ENCODE data around the gene CD8A.
"Not testable (repeated sequence)": the region's sequence is repeated elsewhere in the genome, so short reads cannot be mapped to it uniquely, and the experiment has no call there.

CD8A gene

GRCh38 chr2:86790676-86791572, at the start of gene CD8A:
Gene CD8A, minus strand, starts transcription at chr2:86790913. Its CDS starts 88 bp downstream, at chr2:86790825.
- peak; percentile 52 to 76 for DNase-seq

GRCh38 chr2:86839871-86840548, 49.3 kb upstream of the CD8A start:
- not testable (repeated sequence) for DNase-seq

- not testable (repeated sequence) for DNase-seq
Measured at GRCh38 chr2:86839455-86839854, 48.7 kb upstream of the CD8A start.

GRCh38 chr2:86837714-86838113, 47.0 kb upstream of the CD8A start:
- DNase-seq, result not testable (repeated sequence)

GRCh38 chr2:86836915-86837695, 46.4 kb upstream of the CD8A start:
- DNase-seq, result peak; percentile 68 to 82

DNA sequence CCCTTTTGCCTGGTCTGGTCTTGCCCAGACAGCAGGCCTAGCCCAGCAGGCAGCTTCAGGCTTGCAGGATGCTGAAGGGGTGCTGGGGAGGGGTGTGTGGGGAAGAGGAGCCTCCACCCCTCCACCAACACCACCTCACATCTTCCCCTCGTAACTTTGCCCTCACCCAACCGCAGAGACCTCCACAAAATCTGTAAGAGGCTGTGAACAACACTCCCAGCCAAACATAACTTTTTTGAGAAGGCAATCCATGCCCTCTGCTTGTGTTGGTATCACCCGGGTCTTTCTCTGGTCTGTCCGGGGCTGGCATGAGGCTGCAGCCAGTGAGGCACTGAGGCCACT, 44.8 kb upstream of the CD8A start:
- DNase-seq, result not testable (repeated sequence)

GRCh38 chr2:86833315-86833714, 42.6 kb upstream of the CD8A start:
- DNase-seq, result no peak

DNA sequence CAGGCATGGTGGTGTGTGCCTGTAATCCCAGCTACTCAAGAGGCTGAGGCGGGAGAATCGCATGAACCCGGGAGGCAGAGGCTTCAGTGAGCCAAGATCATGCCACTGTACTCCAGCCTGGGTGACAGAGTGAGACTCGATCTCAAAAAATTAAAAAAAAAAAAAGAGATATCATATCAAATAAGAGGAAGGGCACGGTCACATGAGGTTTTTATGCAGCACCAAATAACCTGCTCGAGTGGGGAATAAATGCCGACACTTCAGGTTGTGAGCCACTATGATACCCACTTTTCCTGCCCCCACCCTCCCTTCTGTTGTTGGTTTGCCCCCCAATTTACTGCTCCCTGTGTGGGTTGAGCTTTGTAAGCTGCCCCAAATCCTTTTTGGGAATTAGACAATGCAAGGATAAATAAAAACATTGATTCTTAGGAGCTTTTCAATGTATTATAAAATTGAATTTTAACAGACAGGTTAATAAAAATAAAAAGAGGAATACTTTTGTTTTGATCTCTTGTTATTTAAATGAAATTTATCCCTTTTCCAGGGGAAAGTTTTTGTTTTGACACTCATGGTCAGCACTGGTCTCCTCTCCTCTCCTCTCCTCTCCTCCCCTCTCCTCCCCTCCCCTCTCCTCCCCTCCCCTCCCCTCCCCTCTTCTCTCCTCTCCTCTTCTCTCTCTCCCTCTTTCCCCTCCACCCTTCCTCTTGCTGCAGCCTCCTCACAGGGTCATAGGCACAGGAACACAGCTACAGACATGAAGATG, 41.8 kb upstream of the CD8A start:
- DNase-seq, result no peak

- DNase-seq, result no peak
Measured at GRCh38 chr2:86831537-86831936, 40.8 kb upstream of the CD8A start.

DNA sequence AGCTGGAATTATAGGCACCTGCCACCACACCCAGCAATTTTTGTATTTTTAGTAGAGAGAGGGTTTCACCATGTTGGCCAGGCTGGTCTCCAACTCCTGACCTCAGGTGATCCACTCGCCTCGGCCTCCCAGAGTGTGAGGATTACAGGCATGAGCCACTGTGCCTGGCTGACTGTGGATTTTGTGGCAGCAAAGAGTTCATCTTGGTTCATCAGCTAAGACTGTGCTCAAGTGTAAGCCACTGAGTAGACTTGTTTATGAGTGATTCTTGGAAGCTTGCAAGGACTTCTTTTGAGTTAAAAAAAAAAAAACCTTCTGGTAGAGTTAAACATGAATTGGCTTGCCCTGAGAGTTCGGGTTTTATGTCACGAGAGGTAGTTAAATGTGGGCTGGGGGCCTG, 36.2 kb upstream of the CD8A start:
- no peak for DNase-seq

- DNase-seq, result peak; percentile 62 to 83
Measured at GRCh38 chr2:86825693-86826381, 35.1 kb upstream of the CD8A start.

DNA sequence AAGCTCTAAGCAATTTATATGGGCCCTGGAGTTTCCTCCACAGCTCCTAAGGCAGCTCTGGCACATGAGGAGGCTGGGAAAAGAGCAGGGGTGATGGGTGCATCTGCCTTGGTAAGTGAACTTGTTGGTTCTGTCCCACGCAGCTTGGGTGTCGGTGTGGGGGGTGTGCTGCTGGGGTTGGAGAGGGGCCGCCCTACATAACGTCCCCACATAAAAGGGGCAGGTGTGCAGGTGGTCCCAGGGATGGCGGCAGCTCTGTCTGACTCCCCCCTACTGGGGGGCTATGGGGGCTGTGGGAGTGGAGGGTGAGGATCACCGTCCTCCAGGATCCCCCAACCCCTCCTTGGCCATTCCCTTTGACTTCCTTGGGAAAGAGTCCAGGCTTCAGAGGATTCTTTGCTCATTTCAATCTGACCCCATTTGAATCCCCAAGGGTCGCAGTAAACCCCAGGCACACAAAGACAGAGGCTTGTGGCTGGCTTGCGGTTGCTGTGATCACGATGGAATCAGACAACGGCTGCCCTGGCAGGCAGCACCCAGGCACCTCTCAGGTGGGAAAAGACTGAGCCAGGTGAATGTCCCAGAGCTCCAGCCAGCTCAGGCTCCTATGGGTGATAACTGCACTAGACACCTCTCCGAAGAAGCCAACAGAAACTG, 34.5 kb upstream of the CD8A start:
- peak in 1 of 2 donors; percentile 33 for DNase-seq

- no peak for DNase-seq
Measured at GRCh38 chr2:86822668-86823345, 32.1 kb upstream of the CD8A start.

DNA sequence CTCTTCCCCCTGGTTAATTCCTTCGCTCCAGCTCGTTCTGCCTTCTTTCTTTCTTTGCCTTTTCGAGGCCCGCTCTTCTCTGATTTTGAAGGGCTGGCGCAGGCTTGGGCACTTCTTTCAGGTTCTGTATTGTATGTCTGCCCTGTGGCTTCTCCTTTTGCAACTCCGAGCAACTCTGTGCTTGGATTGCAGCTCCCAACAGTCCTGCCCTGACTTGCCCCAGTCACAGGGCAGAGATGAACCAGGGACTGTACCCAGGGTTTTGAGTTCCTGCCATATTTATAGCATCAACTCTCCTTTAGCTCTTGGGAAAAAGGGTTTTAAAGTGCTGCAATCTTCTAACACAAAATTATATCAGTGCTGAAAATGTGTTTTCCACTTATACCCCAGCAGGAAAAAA, 31.1 kb upstream of the CD8A start:
- DNase-seq, result no peak

DNA sequence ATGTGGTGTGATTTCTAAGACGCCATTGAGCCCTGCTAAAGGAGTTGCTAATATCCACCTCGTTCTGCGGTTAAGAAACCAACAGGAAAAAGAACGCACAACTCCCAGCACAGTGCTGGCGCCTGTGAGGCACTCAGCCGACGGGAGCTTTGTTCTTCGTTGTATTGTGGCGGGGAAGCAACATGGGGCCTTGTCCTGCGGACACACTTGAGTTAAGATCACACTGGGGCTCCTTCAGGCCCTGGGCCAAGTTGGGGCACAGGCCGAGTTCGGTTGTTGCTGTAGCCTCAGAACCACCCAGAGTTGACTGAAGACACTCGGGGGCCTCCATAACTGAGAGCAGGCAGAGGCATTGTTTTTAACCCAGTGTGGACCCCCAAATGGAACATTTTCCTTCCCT, 30.6 kb upstream of the CD8A start:
- no peak for DNase-seq

DNA sequence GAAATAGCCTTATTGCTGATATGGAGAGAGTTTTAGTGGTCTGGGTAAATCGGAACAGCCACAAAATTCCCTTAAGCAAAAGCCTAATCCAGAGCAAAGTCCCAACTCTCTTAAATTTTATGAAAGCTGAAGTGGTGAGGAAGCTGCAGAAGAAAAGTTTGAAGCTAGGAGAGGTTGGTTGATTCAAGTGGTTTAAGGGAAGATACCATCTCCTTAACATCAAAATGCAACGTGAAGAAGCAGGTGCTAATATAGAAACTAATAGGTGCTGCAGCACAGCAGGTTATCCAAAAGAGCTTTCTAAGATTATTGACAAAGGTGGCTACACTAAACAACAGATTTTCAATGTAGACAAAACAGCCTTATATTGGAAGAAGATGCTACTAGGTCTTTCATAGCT, 28.2 kb upstream of the CD8A start:
- no peak for DNase-seq

- no peak for DNase-seq
Measured at GRCh38 chr2:86818114-86818801, 27.5 kb upstream of the CD8A start.

GRCh38 chr2:86815611-86816010, 24.9 kb upstream of the CD8A start:
- DNase-seq, result peak in 1 of 2 donors; percentile 45

DNA sequence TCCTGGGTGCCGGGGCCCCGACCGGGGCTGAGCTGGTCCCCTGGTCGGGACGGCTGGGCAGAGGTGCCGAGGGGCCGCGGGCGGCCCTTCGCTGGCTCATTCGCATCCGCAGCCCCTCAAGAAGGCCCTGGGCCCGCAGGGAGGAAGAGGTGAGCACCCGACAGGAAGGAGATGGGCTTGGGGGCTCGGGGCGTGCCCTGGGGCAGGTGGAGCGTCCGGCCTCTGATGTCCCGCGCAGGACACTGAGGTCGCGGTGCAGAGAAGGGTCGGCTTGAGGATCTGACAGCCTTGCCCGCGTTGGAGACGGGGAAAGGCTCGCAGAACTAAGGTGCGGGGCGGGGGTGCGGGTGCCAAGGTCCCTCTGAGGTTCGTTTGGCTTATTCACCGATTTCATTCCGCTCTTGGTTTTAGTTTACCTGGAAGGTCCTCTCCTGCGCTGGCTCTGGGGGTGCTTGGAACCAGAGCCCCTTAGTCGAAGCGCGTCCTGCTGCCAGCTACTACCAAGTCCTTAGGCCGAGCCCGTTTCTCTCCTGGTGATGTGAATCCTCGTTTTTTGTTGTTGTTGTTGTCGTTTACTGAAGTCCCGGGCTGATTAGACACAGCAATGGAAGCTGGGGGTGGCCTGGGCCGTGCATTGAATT, 18.9 kb upstream of the CD8A start:
- DNase-seq, result peak in 1 of 2 donors; percentile 37
